Measurements from ENCODE around the gene CRHR1. TPM values are rescaled to one million over a fixed set of nuclear protein-coding genes. Genes with fewer than 3 reads are reported as not detected.

The CRHR1 gene
- total and polyA plus RNA-seq, 2 of the 4 experiments (the other 2 are of a cell fraction): not detected

GRCh38 chr17:45821147-45821546, 37.0 kb downstream of the CRHR1 start:
- DNase-seq: no peak

More at GRCh38 chr17:45821147-45821546, 37.0 kb downstream of the CRHR1 start:
- Histone ChIP-seq H2AK9ac (replicated peaks; ENCODE audit: low read depth, low read length, poor library complexity) (no peak overlapping the region), H2AK5ac (ENCODE audit: low read depth, low read length) (no peak overlapping the region), H3K4me3 (ENCODE audit: insufficient read depth, low read depth, low read length) (no peak overlapping the region), H3K4me1 (ENCODE audit: control insufficient read depth, insufficient read depth, low read length) (no peaks in the 10 kb centered on the region), H4K8ac (ENCODE audit: low read depth in 2 of 2, low read length in 2 of 2) (no peak overlapping the region), H3K27me3 (ENCODE audit: control insufficient read depth, insufficient read depth, low read length) (peaks cover 14% of the 10 kb centered on the region), H3K9me3 (ENCODE audit: control insufficient read depth, insufficient read depth, low read length) (no peaks in the 10 kb centered on the region), H2BK15ac (ENCODE audit: low read depth, low read length) (no peak overlapping the region), H3K9me1 (ENCODE audit: insufficient read depth, low read length) (no peaks in the 10 kb centered on the region), H4K91ac (ENCODE audit: insufficient read depth, low read depth, low read length) (no peak overlapping the region), H3K56ac (ENCODE audit: extremely low read depth, insufficient read depth, low read length) (no peak overlapping the region), H3K9ac (ENCODE audit: low read depth, low read length) (no peak overlapping the region), H2BK20ac (ENCODE audit: low read depth, low read length) (no peak overlapping the region), H3K27ac (ENCODE audit: insufficient read depth, low read length) (no peak overlapping the region), H3K4me2 (ENCODE audit: low read depth, low read length) (no peak overlapping the region), H2AFZ (replicated peaks; ENCODE audit: low read length, poor library complexity) (no peak overlapping the region), H3K14ac (replicated peaks; ENCODE audit: low read depth, low read length) (no peak overlapping the region), H4K20me1 (ENCODE audit: insufficient read depth, low read length) (no peaks in the 10 kb centered on the region), H4K5ac (ENCODE audit: low read depth, low read length) (no peak overlapping the region), H3K18ac (ENCODE audit: low read depth, low read length) (no peak overlapping the region), H3K36me3 (ENCODE audit: control insufficient read depth, insufficient read depth, low read length) (no peaks in the 10 kb centered on the region), H3K23ac (ENCODE audit: low read depth, low read length) (no peak overlapping the region), H3K79me1 (ENCODE audit: low read depth in 1 of 2, low read length in 2 of 2) (no peaks in the 10 kb centered on the region), H3K4ac (ENCODE audit: low read depth, low read length) (no peak overlapping the region), H2BK5ac (ENCODE audit: low read depth, low read length, poor library complexity, severe bottlenecking) (no peak overlapping the region), H2BK120ac (ENCODE audit: low read depth, low read length) (no peak overlapping the region)
- POLR2A ChIA-PET (ENCODE audit: unreplicated experiment): no interaction called here
- CTCF ChIA-PET: no interaction called here
- TF ChIP-seq RCOR1 (IDR thresholded peaks at IDR 0.05; ENCODE audit: insufficient replicate concordance, low read length) (no peak), USF2 (IDR thresholded peaks at IDR 0.05; ENCODE audit: low read depth, low read length) (no peak), POLR2A (IDR thresholded peaks at IDR 0.05; ENCODE audit: low read depth, low read length) (no peak), RFX5 (IDR thresholded peaks at IDR 0.05; ENCODE audit: low read depth, low read length) (no peak)
- BruUV-seq (replicated peaks): no TSS peak
- 84% methylated on average over 7 of the region's 9 CpGs; no CpG with 5 or more reads in 1 of the 2 experiments for WGBS, 2 experiments (ENCODE audit: extremely low coverage in 2 of 2, insufficient read length in 1 of 2)
- ATAC-seq (ENCODE audit: low read depth): no peak
- intact Hi-C loops (cut with micrococcal nuclease) (no loop called here), in situ Hi-C loops (cut with MboI; ENCODE audit: low sequenced_read_pairs) (no loop called here), dilution Hi-C loops (cut with HindIII; ENCODE audit: low sequenced_read_pairs, unreplicated experiment) (no loop called here)
